ENCODE results near the gene IMMP2L. TPM values are rescaled to one million over a fixed set of nuclear protein-coding genes. Genes with fewer than 3 reads are reported as not detected.

The IMMP2L gene
- total and polyA plus RNA-seq, 2 of the 8 experiments (the other 6 are each of a cell fraction or from before 2014, with no cell fraction given) = 2.3 to 10.1 TPM

GRCh38 chr7:111108000-111108399, 454.3 kb downstream of the IMMP2L start:
- Histone ChIP-seq H3K27ac (ENCODE audit: low read depth, low read length) (no peak overlapping the region), H3K9me3 (ENCODE audit: insufficient read depth in 2 of 2, low read depth in 1 of 2, low read length in 1 of 2) (no peaks in the 10 kb centered on the region), H2BK20ac (ENCODE audit: low read length) (no peak overlapping the region), H2BK120ac (replicated peaks; ENCODE audit: low read depth, low read length) (no peak overlapping the region), H3K79me1 (ENCODE audit: low read depth, low read length) (no peaks in the 10 kb centered on the region), H3K56ac (replicated peaks; ENCODE audit: insufficient read length, low read depth, low read length) (no peak overlapping the region), H3K4ac (replicated peaks; ENCODE audit: insufficient read length, low read depth, low read length) (no peak overlapping the region), H4K8ac (ENCODE audit: extremely low read depth, insufficient read depth, low read length) (no peak overlapping the region), H3K23me2 (ENCODE audit: low read depth, low read length) (no peaks in the 10 kb centered on the region), H3K4me2 (ENCODE audit: insufficient read depth in 1 of 2, low read depth in 2 of 2, low read length in 2 of 2) (no peak overlapping the region), H3K4me1 (replicated peaks in 1 of 4; ENCODE audit: control insufficient read depth in 3 of 4, insufficient read depth in 4 of 4, low read length in 3 of 4) (peaks cover 0 to 8% (median 0%) of the 10 kb centered on the region in 4 experiments; a peak in 3 of 7 replicates), H3K79me2 (ENCODE audit: control insufficient read depth in 1 of 2, insufficient read depth in 2 of 2, low read length in 2 of 2) (no peaks in the 10 kb centered on the region), H2BK12ac (ENCODE audit: low read depth, low read length) (no peak overlapping the region), H3K27me3 (replicated peaks in 1 of 4; ENCODE audit: control insufficient read depth in 3 of 4, extremely low read depth in 1 of 4, insufficient read depth in 3 of 4, low read length in 3 of 4) (no peaks in the 10 kb centered on the region), H2BK15ac (ENCODE audit: low read length) (no peak overlapping the region), H3K9ac (replicated peaks in 1 of 4; ENCODE audit: extremely low read depth in 1 of 4, low read depth in 3 of 4, low read length in 3 of 4) (no peak overlapping the region), H3K4me3 (ENCODE audit: extremely low read depth in 1 of 4, insufficient read depth in 2 of 4, low read depth in 3 of 4, low read length in 4 of 4) (no peak overlapping the region), H3K18ac (ENCODE audit: extremely low read depth, low read length) (no peak overlapping the region), H2AFZ (ENCODE audit: low read length) (no peak overlapping the region), H3K23ac (ENCODE audit: insufficient read length) (no peak overlapping the region), H4K91ac (replicated peaks; ENCODE audit: insufficient read length, low read length) (no peak overlapping the region), H4K20me1 (replicated peaks in 1 of 2; ENCODE audit: control insufficient read depth in 1 of 2, insufficient read depth in 2 of 2, low read length in 2 of 2) (no peaks in the 10 kb centered on the region), H3K36me3 (ENCODE audit: control insufficient read depth in 2 of 4, insufficient read depth in 4 of 4, low read length in 3 of 4) (no peaks in the 10 kb centered on the region), H2BK5ac (ENCODE audit: low read depth, low read length) (no peak overlapping the region), H3K14ac (ENCODE audit: insufficient read length) (no peak overlapping the region), H2AK5ac (ENCODE audit: low read depth, low read length) (no peak overlapping the region), H4K5ac (ENCODE audit: insufficient read length, low read depth, low read length) (no peak overlapping the region)
- 92% methylated on average over 1 of the region's 1 CpG; no CpG with 5 or more reads in 1 of the 2 experiments for WGBS, 2 experiments (ENCODE audit: extremely low coverage in 1 of 2, insufficient coverage in 1 of 2, insufficient read length in 1 of 2, insufficient replicate concordance in 2 of 2, low coverage in 1 of 2, low lambda C conversion rate in 2 of 2, missing lambda C conversion rate in 1 of 2)
- ChIA-PET CTCF (ENCODE audit: partially characterized antibody) (interaction anchor here (1.1 kb wide), 1 partner anchor 9 kb away, joined by 3 read pairs; no protein-coding TSS in a partner anchor), POLR2A (ENCODE audit: partially characterized antibody) (no interaction called here)
- DNase-seq (ENCODE audit: low read depth in 1 of 2, low spot score in 2 of 2) (no peak), FAIRE-seq (no peak)
- TF ChIP-seq HDAC2 (IDR thresholded peaks at IDR 0.05; ENCODE audit: borderline replicate concordance in 1 of 2, low read depth in 2 of 2, low read length in 2 of 2) (no peak), POLR2A (IDR thresholded peaks at IDR 0.05; ENCODE audit: control extremely low read depth in 1 of 2, low read depth in 2 of 2, low read length in 2 of 2) (no peak), RAD21 (IDR thresholded peaks at IDR 0.05 in 1 of 2, conservative IDR thresholded peaks at IDR 0.05 in 1 of 2; ENCODE audit: low read depth in 2 of 2, low read length in 2 of 2) (no peak), ASH2L (IDR thresholded peaks at IDR 0.05; ENCODE audit: low read length) (no peak), SIRT6 (IDR thresholded peaks at IDR 0.05; ENCODE audit: low read length) (no peak), E2F6 (IDR thresholded peaks at IDR 0.05) (no peak), SIX5 (IDR thresholded peaks at IDR 0.05; ENCODE audit: low read depth, low read length) (no peak), PHF8 (conservative IDR thresholded peaks at IDR 0.05; ENCODE audit: low read depth, low read length) (no peak)

All from H1 (cell line).